ENCODE measurements around the gene C22orf42. TPM values are rescaled to one million over a fixed set of nuclear protein-coding genes. Genes with fewer than 3 reads are reported as not detected.

C22orf42 gene
- total RNA-seq, 4 donors from 2014 or later, result not detected

DNA sequence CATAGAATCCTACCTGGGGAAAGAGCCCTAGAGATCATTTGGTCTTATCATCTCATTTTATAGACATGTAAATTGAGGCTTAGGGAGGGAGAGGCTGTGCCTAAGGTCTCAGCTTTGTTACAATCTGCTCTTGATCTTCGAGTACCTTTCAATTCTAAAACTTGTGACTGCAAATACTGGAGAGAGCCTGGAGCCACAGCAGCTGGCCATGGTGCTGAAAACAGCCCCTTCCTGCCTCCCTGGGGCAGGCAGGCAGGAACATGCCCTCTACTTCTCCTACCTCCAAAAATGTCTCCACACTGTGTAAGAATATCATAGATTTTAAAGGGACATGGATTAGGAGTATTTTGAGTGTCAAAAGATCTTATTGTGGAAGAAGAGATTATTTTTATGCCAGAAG, 52.2 kb downstream of the C22orf42 start:
- no peak for ATAC-seq (ENCODE audit: low FRiP score)
- TF ChIP-seq, protein P1, sequence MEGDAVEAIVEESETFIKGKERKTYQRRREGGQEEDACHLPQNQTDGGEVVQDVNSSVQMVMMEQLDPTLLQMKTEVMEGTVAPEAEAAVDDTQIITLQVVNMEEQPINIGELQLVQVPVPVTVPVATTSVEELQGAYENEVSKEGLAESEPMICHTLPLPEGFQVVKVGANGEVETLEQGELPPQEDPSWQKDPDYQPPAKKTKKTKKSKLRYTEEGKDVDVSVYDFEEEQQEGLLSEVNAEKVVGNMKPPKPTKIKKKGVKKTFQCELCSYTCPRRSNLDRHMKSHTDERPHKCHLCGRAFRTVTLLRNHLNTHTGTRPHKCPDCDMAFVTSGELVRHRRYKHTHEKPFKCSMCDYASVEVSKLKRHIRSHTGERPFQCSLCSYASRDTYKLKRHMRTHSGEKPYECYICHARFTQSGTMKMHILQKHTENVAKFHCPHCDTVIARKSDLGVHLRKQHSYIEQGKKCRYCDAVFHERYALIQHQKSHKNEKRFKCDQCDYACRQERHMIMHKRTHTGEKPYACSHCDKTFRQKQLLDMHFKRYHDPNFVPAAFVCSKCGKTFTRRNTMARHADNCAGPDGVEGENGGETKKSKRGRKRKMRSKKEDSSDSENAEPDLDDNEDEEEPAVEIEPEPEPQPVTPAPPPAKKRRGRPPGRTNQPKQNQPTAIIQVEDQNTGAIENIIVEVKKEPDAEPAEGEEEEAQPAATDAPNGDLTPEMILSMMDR (IDR thresholded peaks at IDR 0.05), result no peak
- DNase-seq (ENCODE audit: low spot score), result no peak

GRCh38 chr22:32103658-32104315, 55.3 kb downstream of the C22orf42 start:
- ATAC-seq (ENCODE audit: low FRiP score) (no peak), DNase-seq (ENCODE audit: low spot score) (no peak)
- TF ChIP-seq, protein P1 (IDR thresholded peaks at IDR 0.05), result no peak

DNA sequence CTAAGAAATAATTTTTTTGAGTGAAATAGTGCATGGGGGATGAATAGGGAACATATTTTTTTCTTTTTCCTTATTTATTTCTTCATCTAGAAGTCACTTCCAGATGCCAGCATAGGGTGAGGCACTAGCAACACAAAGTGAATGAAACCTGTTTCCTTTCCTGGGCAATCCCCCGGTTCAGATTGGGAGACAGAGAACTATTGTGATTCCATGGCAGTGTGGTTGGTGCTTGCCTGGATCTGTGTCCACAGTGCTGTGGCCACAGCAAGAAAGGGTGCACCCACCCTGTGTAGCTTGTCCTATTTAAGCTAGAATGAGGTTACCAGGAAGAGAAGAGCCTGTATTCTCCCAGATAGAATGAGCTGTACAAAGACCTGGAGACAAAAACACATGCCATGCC, 58.4 kb downstream of the C22orf42 start:
- ATAC-seq (ENCODE audit: low FRiP score) (no peak), DNase-seq (ENCODE audit: low spot score) (no peak)
- TF ChIP-seq, protein P1 (IDR thresholded peaks at IDR 0.05), result no peak

Small RNA genes lying within 50 kb of the gene (small RNA-seq; reads per million reads assigned to genes)
- not detected for gene AP1B1P2
- gene RF02171, result not detected

Other genes with a start within 250 kb of the C22orf42 start
- 100 to 1,000 TPM in 1 of 4 donors, 10 to 100 TPM in 3; 64.2 to 139 (median 77.9) TPM for gene YWHAH, start 214.8 kb downstream of the C22orf42 start, total RNA-seq
- gene SLC5A1, start 116.0 kb downstream of the C22orf42 start, total RNA-seq, result not detected
- under 1 TPM in 1 of 4 donors, not detected in 3; 0.36 TPM for gene RFPL2, start 45.8 kb upstream of the C22orf42 start, total RNA-seq
- gene SLC5A4, start 96.0 kb upstream of the C22orf42 start, total RNA-seq, result 1 to 10 TPM in 2 of 4 donors, under 1 TPM in 2; 0.46 to 6.5 (median 0.96) TPM
- gene RFPL3, start 198.6 kb upstream of the C22orf42 start, total RNA-seq, result not detected